Measurements from ENCODE around the gene ZAR1L.

- TF ChIP-seq CTCF (conservative IDR thresholded peaks at IDR 0.05) (no peak), ZFX (IDR thresholded peaks at IDR 0.05) (no peak)
Observed at GRCh38 chr13:32354040-32354439, 38.9 kb upstream of the ZAR1L start.

All from C4-2B (cell line).